A673 (cell line): Measurements from ENCODE around the gene ACVR1B. TPM values are rescaled to one million over a fixed set of nuclear protein-coding genes. Genes with fewer than 3 reads are reported as not detected.

Experiments used
- BruUV-seq: library from RNA; stranded (reverse); fragments of 400-500 nt; replicated peaks from 2 replicates; lab custom pipeline; 2021; lab: Mats Ljungman, UMichigan
- CTCF ChIA-PET: fragments of 300-600 bp; sonication (Branson Sonifier 250); formaldehyde crosslinking; loops from one replicate; lab custom pipeline; 2022; ENCODE audit warnings: antibody characterized with exemption; lab: Charles Lee
- POLR2A ChIA-PET: fragments of 300-600 bp; sonication (Branson Sonifier 250); formaldehyde crosslinking; loops from one replicate; lab custom pipeline; 2022; ENCODE audit warnings: antibody characterized with exemption; ENCODE audit not compliant: low non-redundant PET; lab: Charles Lee
- DNase-seq: peaks from one replicate; pipeline ENCODE4 v3.0.0-alpha.2; 2015; ENCODE audit warnings: low spot score
- H3K27ac ChIP-seq: fragments of 200-600 bp; sonication (generic); 2 replicates; pipeline ENCODE4 v1.5.1; 2016; ENCODE audit warnings: mixed run types, low read depth, mild to moderate bottlenecking, mixed read lengths, antibody characterized with exemption, low read length; ENCODE audit not compliant: poor library complexity, severe bottlenecking
- H3K27me3 ChIP-seq: fragments of 200-600 bp; sonication (generic); replicated peaks from 2 replicates; pipeline ENCODE4 v1.6.1; 2017; ENCODE audit warnings: mixed run types, low read depth, mild to moderate bottlenecking, mixed read lengths, antibody characterized with exemption, low read length; ENCODE audit not compliant: insufficient read depth, poor library complexity
- H3K36me3 ChIP-seq: fragments of 200-600 bp; sonication (generic); 2 replicates; pipeline ENCODE4 v1.6.1; 2016; ENCODE audit warnings: mixed run types, mild to moderate bottlenecking, mixed read lengths, antibody characterized with exemption, low read length; ENCODE audit not compliant: insufficient read depth, poor library complexity, severe bottlenecking
- H3K4me1 ChIP-seq: fragments of 200-600 bp; sonication (generic); 2 replicates; pipeline ENCODE4 v1.6.1; 2017; ENCODE audit warnings: mixed run types, mild to moderate bottlenecking, mixed read lengths, antibody characterized with exemption, low read length; ENCODE audit not compliant: insufficient read depth, poor library complexity, severe bottlenecking
- H3K4me3 ChIP-seq: fragments of 200-600 bp; sonication (generic); 2 replicates; pipeline ENCODE4 v1.5.1; 2016; ENCODE audit warnings: low read depth, mixed run types, mild to moderate bottlenecking, mixed read lengths, low read length; ENCODE audit not compliant: poor library complexity, severe bottlenecking
- H3K9me3 ChIP-seq: fragments of 200-600 bp; sonication (generic); 2 replicates; pipeline ENCODE4 v1.6.1; 2016; ENCODE audit warnings: mixed run types, low read depth, mild to moderate bottlenecking, mixed read lengths, antibody characterized with exemption, low read length; ENCODE audit not compliant: poor library complexity, severe bottlenecking
- EZH2 ChIP-seq: fragments of 200-600 bp; sonication (generic); IDR thresholded peaks from 2 replicates; pipeline ENCODE4 v1.6.1; 2017; ENCODE audit warnings: borderline replicate concordance, low read depth, mild to moderate bottlenecking, mixed read lengths, antibody characterized with exemption, low read length; ENCODE audit not compliant: poor library complexity, severe bottlenecking
- intact Hi-C: fragments of 100-400 bp; cut with micrococcal nuclease; formaldehyde crosslinking; loops from one replicate; pipeline ENCODE4 v1.10.0; 2022; ENCODE audit not compliant: unreplicated experiment
- total RNA-seq: library from RNA; stranded (reverse); gene quantifications from 2 replicates; pipeline ENCODE4 v1.2.3, GENCODE V29; 2021
- TF ChIP-seq, protein P1 (sequence below): fragments of 300-800, 200-600 bp; sonication (generic); conservative IDR thresholded peaks from 2 replicates; pipeline ENCODE4 v1.5.1; 2017; ENCODE audit warnings: low read depth, mild to moderate bottlenecking, antibody characterized with exemption, low read length, moderate library complexity, mixed read lengths

The ACVR1B gene
- total RNA-seq, 1 experiment from 2014 or later, result 27.4 TPM

DNA sequence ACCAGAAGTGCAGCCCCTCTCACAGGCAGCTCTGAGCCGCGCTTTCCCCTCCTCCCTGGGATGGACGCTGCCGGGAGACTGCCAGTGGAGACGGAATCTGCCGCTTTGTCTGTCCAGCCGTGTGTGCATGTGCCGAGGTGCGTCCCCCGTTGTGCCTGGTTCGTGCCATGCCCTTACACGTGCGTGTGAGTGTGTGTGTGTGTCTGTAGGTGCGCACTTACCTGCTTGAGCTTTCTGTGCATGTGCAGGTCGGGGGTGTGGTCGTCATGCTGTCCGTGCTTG is 43.0 kb downstream of the ACVR1B start:
- POLR2A ChIA-PET, result no interaction called here
- no peaks in the 10 kb centered on the region for H3K9me3 ChIP-seq

GRCh38 chr12:51994959-51995358 is 43.5 kb downstream of the ACVR1B start:
- H3K9me3 ChIP-seq, result no peaks in the 10 kb centered on the region
- no peak overlapping the region for H3K4me3 ChIP-seq
- no peak for DNase-seq
- no peaks in the 10 kb centered on the region for H3K4me1 ChIP-seq
- TF ChIP-seq, protein P1, sequence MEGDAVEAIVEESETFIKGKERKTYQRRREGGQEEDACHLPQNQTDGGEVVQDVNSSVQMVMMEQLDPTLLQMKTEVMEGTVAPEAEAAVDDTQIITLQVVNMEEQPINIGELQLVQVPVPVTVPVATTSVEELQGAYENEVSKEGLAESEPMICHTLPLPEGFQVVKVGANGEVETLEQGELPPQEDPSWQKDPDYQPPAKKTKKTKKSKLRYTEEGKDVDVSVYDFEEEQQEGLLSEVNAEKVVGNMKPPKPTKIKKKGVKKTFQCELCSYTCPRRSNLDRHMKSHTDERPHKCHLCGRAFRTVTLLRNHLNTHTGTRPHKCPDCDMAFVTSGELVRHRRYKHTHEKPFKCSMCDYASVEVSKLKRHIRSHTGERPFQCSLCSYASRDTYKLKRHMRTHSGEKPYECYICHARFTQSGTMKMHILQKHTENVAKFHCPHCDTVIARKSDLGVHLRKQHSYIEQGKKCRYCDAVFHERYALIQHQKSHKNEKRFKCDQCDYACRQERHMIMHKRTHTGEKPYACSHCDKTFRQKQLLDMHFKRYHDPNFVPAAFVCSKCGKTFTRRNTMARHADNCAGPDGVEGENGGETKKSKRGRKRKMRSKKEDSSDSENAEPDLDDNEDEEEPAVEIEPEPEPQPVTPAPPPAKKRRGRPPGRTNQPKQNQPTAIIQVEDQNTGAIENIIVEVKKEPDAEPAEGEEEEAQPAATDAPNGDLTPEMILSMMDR, result no peak
- TF ChIP-seq EZH2, result no peak
- no peaks in the 10 kb centered on the region for H3K27me3 ChIP-seq
- BruUV-seq, result no TSS peak
- ChIA-PET POLR2A (no interaction called here), CTCF (interaction anchor here (0.6 to 1.4 kb wide), 2 partner anchors 18 to 28 kb away, joined by 3 to 6 read pairs; no protein-coding TSS in a partner anchor)
- intact Hi-C loops, result no loop called here
- H3K36me3 ChIP-seq, result peaks cover 14% of the 10 kb centered on the region
- no peak overlapping the region for H3K27ac ChIP-seq

More for the DNA sequence above, 43.0 kb downstream of the ACVR1B start:
- no TSS peak for BruUV-seq
- no peak overlapping the region for H3K27ac ChIP-seq
- H3K4me1 ChIP-seq, result no peaks in the 10 kb centered on the region
- peaks cover 14% of the 10 kb centered on the region for H3K36me3 ChIP-seq
- H3K4me3 ChIP-seq, result no peak overlapping the region
- CTCF ChIA-PET, result interaction anchor here (1.4 kb wide), 1 partner anchor 28 kb away, joined by 3 read pairs; no protein-coding TSS in a partner anchor
- DNase-seq, result no peak
- TF ChIP-seq, protein P1, result no peak
- no peak for TF ChIP-seq EZH2
- H3K27me3 ChIP-seq, result no peaks in the 10 kb centered on the region
- intact Hi-C loops, result no loop called here

DNA sequence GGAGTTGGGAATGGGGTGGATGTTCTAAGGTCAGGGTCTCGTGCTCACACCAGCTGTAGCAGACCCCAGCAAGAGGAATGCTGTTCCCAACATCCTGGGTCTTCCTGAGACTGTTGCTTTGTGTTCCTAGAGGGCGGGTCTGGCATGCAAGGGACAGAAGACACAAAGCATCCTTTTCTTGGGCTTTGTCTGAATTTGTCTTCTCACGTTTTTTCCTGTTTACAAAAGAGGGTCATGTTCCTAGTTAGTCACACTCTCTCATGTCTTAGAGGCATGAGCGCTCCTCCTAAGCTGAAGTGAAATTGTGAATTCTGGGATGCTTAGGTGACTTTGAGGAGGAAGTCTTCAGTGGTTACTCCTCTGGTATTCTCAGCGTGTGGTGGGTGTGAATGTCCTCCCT is 45.6 kb downstream of the ACVR1B start:
- Histone ChIP-seq H3K9me3 (no peaks in the 10 kb centered on the region), H3K36me3 (peaks cover 14% of the 10 kb centered on the region), H3K27me3 (no peaks in the 10 kb centered on the region), H3K4me1 (no peaks in the 10 kb centered on the region), H3K4me3 (no peak overlapping the region), H3K27ac (no peak overlapping the region)
- ChIA-PET POLR2A (no interaction called here), CTCF (interaction anchor here (1.5 kb wide), 1 partner anchor 26 kb away, joined by 4 read pairs; no protein-coding TSS in a partner anchor)
- BruUV-seq, result no TSS peak
- TF ChIP-seq, protein P1, result no peak
- no peak for TF ChIP-seq EZH2
- intact Hi-C loops, result no loop called here
- no peak for DNase-seq
